Measurements from ENCODE around the gene MARS1. TPM values are rescaled to one million over a fixed set of nuclear protein-coding genes. Genes with fewer than 3 reads are reported as not detected.

MARS1 gene
- total RNA-seq, 1 donor from 2014 or later: 257 TPM

DNA sequence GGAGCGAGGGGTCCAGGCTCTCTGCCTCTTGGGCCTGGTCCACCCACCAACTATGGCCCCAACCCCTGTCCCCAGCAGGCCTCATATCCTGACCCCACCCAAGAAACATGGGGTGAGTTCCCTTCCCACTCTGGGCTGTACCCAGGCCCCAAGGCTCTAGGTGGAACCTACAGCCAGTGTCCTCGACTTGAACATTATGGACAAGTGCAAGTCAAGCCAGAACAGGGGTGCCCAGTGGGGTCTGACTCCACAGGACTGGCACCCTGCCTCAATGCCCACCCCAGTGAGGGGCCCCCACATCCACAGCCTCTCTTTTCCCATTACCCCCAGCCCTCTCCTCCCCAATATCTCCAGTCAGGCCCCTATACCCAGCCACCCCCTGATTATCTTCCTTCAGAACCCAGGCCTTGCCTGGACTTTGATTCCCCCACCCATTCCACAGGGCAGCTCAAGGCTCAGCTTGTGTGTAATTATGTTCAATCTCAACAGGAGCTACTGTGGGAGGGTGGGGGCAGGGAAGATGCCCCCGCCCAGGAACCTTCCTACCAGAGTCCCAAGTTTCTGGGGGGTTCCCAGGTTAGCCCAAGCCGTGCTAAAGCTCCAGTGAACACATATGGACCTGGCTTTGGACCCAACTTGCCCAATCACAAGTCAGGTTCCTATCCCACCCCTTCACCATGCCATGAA lies 16.8 kb upstream of the MARS1 start:
- Mint-ChIP-seq H3K27ac (ENCODE audit: unreplicated experiment) (no peak overlapping the region), H3K4me1 (peaks cover 4% of the 10 kb centered on the region), H3K4me3 (no peak overlapping the region), H3K9me3 (no peaks in the 10 kb centered on the region), H3K36me3 (ENCODE audit: low read depth) (no peaks in the 10 kb centered on the region), H3K27me3 (ENCODE audit: low read depth) (peaks cover 86% of the 10 kb centered on the region)
- TF ChIP-seq, protein P1, sequence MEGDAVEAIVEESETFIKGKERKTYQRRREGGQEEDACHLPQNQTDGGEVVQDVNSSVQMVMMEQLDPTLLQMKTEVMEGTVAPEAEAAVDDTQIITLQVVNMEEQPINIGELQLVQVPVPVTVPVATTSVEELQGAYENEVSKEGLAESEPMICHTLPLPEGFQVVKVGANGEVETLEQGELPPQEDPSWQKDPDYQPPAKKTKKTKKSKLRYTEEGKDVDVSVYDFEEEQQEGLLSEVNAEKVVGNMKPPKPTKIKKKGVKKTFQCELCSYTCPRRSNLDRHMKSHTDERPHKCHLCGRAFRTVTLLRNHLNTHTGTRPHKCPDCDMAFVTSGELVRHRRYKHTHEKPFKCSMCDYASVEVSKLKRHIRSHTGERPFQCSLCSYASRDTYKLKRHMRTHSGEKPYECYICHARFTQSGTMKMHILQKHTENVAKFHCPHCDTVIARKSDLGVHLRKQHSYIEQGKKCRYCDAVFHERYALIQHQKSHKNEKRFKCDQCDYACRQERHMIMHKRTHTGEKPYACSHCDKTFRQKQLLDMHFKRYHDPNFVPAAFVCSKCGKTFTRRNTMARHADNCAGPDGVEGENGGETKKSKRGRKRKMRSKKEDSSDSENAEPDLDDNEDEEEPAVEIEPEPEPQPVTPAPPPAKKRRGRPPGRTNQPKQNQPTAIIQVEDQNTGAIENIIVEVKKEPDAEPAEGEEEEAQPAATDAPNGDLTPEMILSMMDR (conservative IDR thresholded peaks at IDR 0.05): no peak
- DNase-seq (ENCODE audit: low read depth, low spot score): no peak

DNA sequence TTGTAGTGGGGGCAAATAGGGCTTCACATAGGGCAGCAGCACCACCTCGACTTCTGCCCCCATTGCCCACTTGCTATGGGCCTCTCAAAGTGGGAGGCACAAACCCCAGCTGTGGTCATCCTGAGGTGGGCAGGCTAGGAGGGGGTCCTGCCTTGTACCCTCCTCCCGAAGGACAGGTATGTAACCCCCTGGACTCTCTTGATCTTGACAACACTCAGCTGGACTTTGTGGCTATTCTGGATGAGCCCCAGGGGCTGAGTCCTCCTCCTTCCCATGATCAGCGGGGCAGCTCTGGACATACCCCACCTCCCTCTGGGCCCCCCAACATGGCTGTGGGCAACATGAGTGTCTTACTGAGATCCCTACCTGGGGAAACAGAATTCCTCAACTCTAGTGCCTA lies 16.2 kb upstream of the MARS1 start:
- Mint-ChIP-seq H3K27ac (ENCODE audit: unreplicated experiment) (no peak overlapping the region), H3K27me3 (ENCODE audit: low read depth) (peaks cover 91% of the 10 kb centered on the region), H3K36me3 (ENCODE audit: low read depth) (no peaks in the 10 kb centered on the region), H3K9me3 (no peaks in the 10 kb centered on the region), H3K4me3 (no peak overlapping the region), H3K4me1 (peaks cover 4% of the 10 kb centered on the region)
- TF ChIP-seq, protein P1 (conservative IDR thresholded peaks at IDR 0.05): no peak
- no peak for DNase-seq (ENCODE audit: low read depth, low spot score)

DNA sequence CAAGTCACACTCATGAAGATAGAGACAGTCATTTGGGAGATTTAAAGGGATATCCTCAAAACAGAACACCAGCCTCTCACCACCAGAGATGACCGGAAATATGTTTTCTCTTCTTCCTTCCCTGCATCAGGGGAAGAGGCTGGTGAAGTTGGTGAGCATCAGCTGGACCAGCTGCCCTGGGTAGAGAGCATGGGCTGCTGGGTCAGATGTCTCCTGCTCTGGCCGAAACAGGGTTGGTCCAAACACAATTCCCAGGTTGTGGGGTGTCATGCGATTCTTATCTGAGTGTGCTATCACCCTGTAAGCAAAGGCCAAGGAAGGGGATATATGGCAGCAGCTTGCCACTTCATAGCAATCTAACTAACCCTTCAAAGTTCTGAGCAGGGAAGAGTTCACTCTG lies 15.5 kb upstream of the MARS1 start:
- Mint-ChIP-seq H3K9me3 (no peaks in the 10 kb centered on the region), H3K36me3 (ENCODE audit: low read depth) (no peaks in the 10 kb centered on the region), H3K4me3 (no peak overlapping the region), H3K27me3 (ENCODE audit: low read depth) (peaks cover 91% of the 10 kb centered on the region), H3K4me1 (peaks cover 4% of the 10 kb centered on the region), H3K27ac (ENCODE audit: unreplicated experiment) (no peak overlapping the region)
- no peak for DNase-seq (ENCODE audit: low read depth, low spot score)
- TF ChIP-seq, protein P1 (conservative IDR thresholded peaks at IDR 0.05): no peak

DNA sequence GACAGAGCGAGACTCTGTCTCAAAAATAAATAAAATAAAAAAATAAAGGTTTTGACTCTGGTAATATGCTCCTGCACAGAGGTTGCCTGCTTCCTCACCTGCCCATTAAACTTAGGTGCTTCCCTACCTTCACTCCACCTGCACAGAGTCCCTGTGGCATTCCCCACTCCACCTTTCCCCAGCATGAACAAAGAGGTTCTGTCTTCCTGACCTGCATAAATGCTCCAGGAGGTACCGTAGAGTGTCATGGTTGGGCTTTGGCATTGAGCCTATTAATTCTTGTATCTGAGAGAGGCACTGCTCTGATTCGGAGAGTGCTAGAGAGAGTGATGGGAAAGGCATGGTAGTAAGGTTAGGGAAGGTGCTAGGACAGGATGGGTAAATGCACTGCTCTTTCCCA lies 14.5 kb upstream of the MARS1 start:
- TF ChIP-seq, protein P1 (conservative IDR thresholded peaks at IDR 0.05): no peak
- Mint-ChIP-seq H3K27me3 (ENCODE audit: low read depth) (peaks cover 91% of the 10 kb centered on the region), H3K4me3 (no peak overlapping the region), H3K27ac (ENCODE audit: unreplicated experiment) (no peak overlapping the region), H3K9me3 (no peaks in the 10 kb centered on the region), H3K4me1 (peaks cover 4% of the 10 kb centered on the region), H3K36me3 (ENCODE audit: low read depth) (no peaks in the 10 kb centered on the region)
- DNase-seq (ENCODE audit: low read depth, low spot score): no peak

DNA sequence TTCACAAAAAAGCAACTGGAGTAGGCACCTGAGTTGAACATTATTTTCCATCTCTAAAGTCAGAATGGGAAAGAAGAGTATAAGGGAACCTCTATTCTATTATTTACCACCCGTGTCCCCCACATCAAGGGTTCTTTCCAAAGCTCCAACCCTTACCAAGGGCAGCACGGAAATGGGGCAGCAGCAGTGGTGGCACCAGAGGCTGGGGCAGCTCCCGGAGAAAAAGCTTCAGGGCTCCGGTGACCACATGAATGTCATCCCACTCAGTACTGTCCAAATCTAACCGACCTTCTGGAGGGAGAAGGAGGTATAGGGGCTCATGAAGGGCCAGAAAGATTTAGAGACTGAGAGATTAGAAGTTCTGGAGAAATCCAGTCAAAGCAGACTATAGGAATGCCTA lies 14.0 kb upstream of the MARS1 start:
- Mint-ChIP-seq H3K4me3 (no peak overlapping the region), H3K9me3 (no peaks in the 10 kb centered on the region), H3K27ac (ENCODE audit: unreplicated experiment) (no peak overlapping the region), H3K36me3 (ENCODE audit: low read depth) (no peaks in the 10 kb centered on the region), H3K27me3 (ENCODE audit: low read depth) (peaks cover 92% of the 10 kb centered on the region), H3K4me1 (peaks cover 4% of the 10 kb centered on the region)
- TF ChIP-seq, protein P1 (conservative IDR thresholded peaks at IDR 0.05): no peak
- no peak for DNase-seq (ENCODE audit: low read depth, low spot score)

Measured in neural crest cell (in vitro differentiated cells).